Left ventricle myocardium inferior (tissue), 1 donor: ENCODE measurements around the gene ENDOV. TPM values are rescaled to one million over a fixed set of nuclear protein-coding genes. Genes with fewer than 3 reads are reported as not detected.

ENCODE experiments used
- DNase-seq: peaks from one replicate; pipeline ENCODE4 v3.0.0-alpha.2; 2020
- H3K27ac ChIP-seq: fragments of 200-600 bp; replicated peaks from 2 replicates; pipeline ENCODE4 v1.8.0; 2021
- H3K27me3 ChIP-seq: fragments of 200-600 bp; 2 replicates; pipeline ENCODE4 v1.8.0; 2021; ENCODE audit warnings: low read depth
- H3K36me3 ChIP-seq: fragments of 200-600 bp; 2 replicates; pipeline ENCODE4 v1.8.0; 2021
- H3K4me1 ChIP-seq: fragments of 200-600 bp; 2 replicates; pipeline ENCODE4 v1.8.0; 2021
- H3K4me3 ChIP-seq: fragments of 200-600 bp; 2 replicates; pipeline ENCODE4 v1.8.0; 2021; ENCODE audit warnings: mild to moderate bottlenecking, moderate library complexity
- H3K9me3 ChIP-seq: fragments of 200-600 bp; replicated peaks from 2 replicates; pipeline ENCODE4 v1.8.0; 2021
- intact Hi-C: fragments of 100-400 bp; cut with micrococcal nuclease; formaldehyde crosslinking; loops from one replicate; pipeline ENCODE4 v1.11.0; 2022
- microRNA-seq: library from miRNA; unstranded; fragments of <30 nt; microRNA quantifications from one replicate; pipeline ENCODE4 v1.2.0, GENCODE V29; 2020
- total RNA-seq: library from RNA; stranded (reverse); fragmentation: NEBNext Ultra II Directional; extraction: Animal tissue kit (Norgen Biotek cat#: 25700); gene quantifications from one replicate; pipeline ENCODE4 v1.2.1, GENCODE V29; 2021
- TF ChIP-seq, protein P1 (sequence below): fragments of 200-600 bp; IDR thresholded peaks from 2 replicates; pipeline ENCODE4 v1.8.0; 2021; ENCODE audit warnings: antibody characterized with exemption, mild to moderate bottlenecking, borderline replicate concordance
- donor health status: DM: no; HTN: yes; CAD: no; lungs with severe emphysema.

ENDOV gene
- total RNA-seq, 1 donor from 2014 or later, result 11.3 TPM

DNA sequence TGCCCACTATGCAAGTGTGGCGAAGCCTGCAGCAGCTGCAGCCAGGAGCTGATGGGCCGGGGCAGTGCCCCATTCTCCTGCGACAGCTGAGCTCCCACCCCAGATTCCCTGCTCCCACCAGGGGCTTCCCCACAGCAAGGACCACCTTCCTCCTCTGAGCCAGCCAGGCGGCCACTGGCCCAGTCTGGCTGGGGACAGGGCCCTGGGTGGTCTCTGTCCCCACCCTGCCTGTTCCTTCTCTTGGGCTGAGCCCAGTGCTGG lies 67.0 kb downstream of the ENDOV start:
- Histone ChIP-seq H3K27me3 (peaks cover 99% of the 10 kb centered on the region), H3K27ac (no peak overlapping the region), H3K4me1 (peaks cover 22% of the 10 kb centered on the region), H3K4me3 (no peak overlapping the region), H3K36me3 (no peaks in the 10 kb centered on the region), H3K9me3 (peaks cover 5% of the 10 kb centered on the region)
- TF ChIP-seq, protein P1, sequence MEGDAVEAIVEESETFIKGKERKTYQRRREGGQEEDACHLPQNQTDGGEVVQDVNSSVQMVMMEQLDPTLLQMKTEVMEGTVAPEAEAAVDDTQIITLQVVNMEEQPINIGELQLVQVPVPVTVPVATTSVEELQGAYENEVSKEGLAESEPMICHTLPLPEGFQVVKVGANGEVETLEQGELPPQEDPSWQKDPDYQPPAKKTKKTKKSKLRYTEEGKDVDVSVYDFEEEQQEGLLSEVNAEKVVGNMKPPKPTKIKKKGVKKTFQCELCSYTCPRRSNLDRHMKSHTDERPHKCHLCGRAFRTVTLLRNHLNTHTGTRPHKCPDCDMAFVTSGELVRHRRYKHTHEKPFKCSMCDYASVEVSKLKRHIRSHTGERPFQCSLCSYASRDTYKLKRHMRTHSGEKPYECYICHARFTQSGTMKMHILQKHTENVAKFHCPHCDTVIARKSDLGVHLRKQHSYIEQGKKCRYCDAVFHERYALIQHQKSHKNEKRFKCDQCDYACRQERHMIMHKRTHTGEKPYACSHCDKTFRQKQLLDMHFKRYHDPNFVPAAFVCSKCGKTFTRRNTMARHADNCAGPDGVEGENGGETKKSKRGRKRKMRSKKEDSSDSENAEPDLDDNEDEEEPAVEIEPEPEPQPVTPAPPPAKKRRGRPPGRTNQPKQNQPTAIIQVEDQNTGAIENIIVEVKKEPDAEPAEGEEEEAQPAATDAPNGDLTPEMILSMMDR, result no peak
- intact Hi-C loops, result no loop called here
- DNase-seq, result no peak

- TF ChIP-seq, protein P1, result no peak
- peaks cover 14% of the 10 kb centered on the region for H3K4me1 ChIP-seq
- peaks cover 99% of the 10 kb centered on the region for H3K27me3 ChIP-seq
- H3K9me3 ChIP-seq, result peaks cover 12% of the 10 kb centered on the region
- H3K27ac ChIP-seq, result no peak overlapping the region
- H3K4me3 ChIP-seq, result no peak overlapping the region
- no peak for DNase-seq
- no peaks in the 10 kb centered on the region for H3K36me3 ChIP-seq
- intact Hi-C loops, result no loop called here
These were observed 67.8 kb downstream of the ENDOV start for GRCh38 chr17:80482555-80483308.

- TF ChIP-seq, protein P1, result no peak
- no peak for DNase-seq
- H3K27ac ChIP-seq, result no peak overlapping the region
- intact Hi-C loops, result no loop called here
- H3K4me3 ChIP-seq, result no peak overlapping the region
- no peaks in the 10 kb centered on the region for H3K4me1 ChIP-seq
- no peaks in the 10 kb centered on the region for H3K36me3 ChIP-seq
- peaks cover 12% of the 10 kb centered on the region for H3K9me3 ChIP-seq
- peaks cover 79% of the 10 kb centered on the region for H3K27me3 ChIP-seq
These were observed 70.9 kb downstream of the ENDOV start for GRCh38 chr17:80485846-80486245.

GRCh38 chr17:80486692-80487091 lies 71.7 kb downstream of the ENDOV start:
- Histone ChIP-seq H3K4me3 (no peak overlapping the region), H3K4me1 (no peaks in the 10 kb centered on the region), H3K36me3 (no peaks in the 10 kb centered on the region), H3K27me3 (peaks cover 79% of the 10 kb centered on the region), H3K27ac (no peak overlapping the region), H3K9me3 (peaks cover 12% of the 10 kb centered on the region)
- no peak for DNase-seq
- TF ChIP-seq, protein P1, result no peak
- intact Hi-C loops, result no loop called here

GRCh38 chr17:80487511-80487910 lies 72.5 kb downstream of the ENDOV start:
- Histone ChIP-seq H3K4me3 (no peak overlapping the region), H3K9me3 (peaks cover 12% of the 10 kb centered on the region), H3K27me3 (peaks cover 75% of the 10 kb centered on the region), H3K36me3 (no peaks in the 10 kb centered on the region), H3K4me1 (no peaks in the 10 kb centered on the region), H3K27ac (no peak overlapping the region)
- TF ChIP-seq, protein P1, result no peak
- intact Hi-C loops, result no loop called here
- no peak for DNase-seq

Small RNA genes lying within 50 kb of the gene (microRNA-seq; reads per million reads assigned to microRNA genes)
- gene MIR4730, result not detected

Other genes with a start within 250 kb of the ENDOV start
- 0.49 TPM for gene CARD14, start 245.1 kb upstream of the ENDOV start, total RNA-seq
- gene SGSH, start 194.8 kb upstream of the ENDOV start, total RNA-seq, result 10.9 TPM
- gene SLC26A11, start 194.7 kb upstream of the ENDOV start, total RNA-seq, result 4.1 TPM
- gene RNF213, start 154.3 kb upstream of the ENDOV start, total RNA-seq, result 25.6 TPM
- not detected for gene NPTX1, start 61.4 kb downstream of the ENDOV start, total RNA-seq
- gene RPTOR, start 129.7 kb downstream of the ENDOV start, total RNA-seq, result 21.8 TPM